ENCODE measurements around the gene LGR5.

GRCh38 chr12:71599210-71599609 lies 159.6 kb downstream of the LGR5 start:
- TF ChIP-seq CTCF (IDR thresholded peaks at IDR 0.05; ENCODE audit: insufficient read depth, low read length), result no peak
- TF ChIP-seq POLR2AphosphoS5 (IDR thresholded peaks at IDR 0.05; ENCODE audit: low read depth), result no peak
- TF ChIP-seq REST (IDR thresholded peaks at IDR 0.05; ENCODE audit: insufficient replicate concordance, low read depth), result no peak
- TF ChIP-seq GABPA (IDR thresholded peaks at IDR 0.05; ENCODE audit: low read depth), result no peak
